Heart left ventricle (tissue), 13 donors: Measurements from ENCODE around the gene WWC1.

Experiments
- CTCF ChIP-seq, 12 donors: fragments of 200-600 bp; sonication (generic) in 4 of 12; IDR thresholded peaks; one replicate each; pipeline versions ENCODE4 v1.5.0 to v1.8.0; 2018 to 2022; ENCODE audit warnings: antibody characterized with exemption in 12 of 12, mild to moderate bottlenecking in 5 of 12
- POLR2A ChIP-seq, 2 donors: fragments of 450-650 bp; IDR thresholded peaks; one replicate each; pipeline ENCODE4 v1.6.1; 2017; ENCODE audit warnings: antibody characterized with exemption in 2 of 2, mild to moderate bottlenecking in 2 of 2, moderate library complexity in 2 of 2
- donor health status: ischemic (EF 13 %, LVEDD 7.1; RV severe dilation, severe dysfunction).
- donor health status: DM: no; HTN: yes; CAD: no.
- donor health status: DM: no; HTN: no; CAD: no.
- donor health status: ischemic (EF 25% LVEDD 6.9; RV normal size, moderate dysfunction).
- donor health status: ischemic (EF 25% LVEDD 5.7; RV mildly dilated, moderate dysfunction).
- donor health status: ischemic (EF 35%, LVEDD 5.7; RV mildly dilated, moderate dysfunction).
- donor health status: nonischemic (EF 11% LVEDD 7.7; RV severe dilation, severe dysfunction).
- donor health status: DM: yes; HTN: yes; CAD: no.
- donor health status: PGD.
- donor health status: ischemic (EF 29% LVEDD 5.4; RV normal size, mild dysfunction).
- donor health status: nonischemic (EF 23%, LVEDD 6.1; RV moderate dilation, normal function).

DNA sequence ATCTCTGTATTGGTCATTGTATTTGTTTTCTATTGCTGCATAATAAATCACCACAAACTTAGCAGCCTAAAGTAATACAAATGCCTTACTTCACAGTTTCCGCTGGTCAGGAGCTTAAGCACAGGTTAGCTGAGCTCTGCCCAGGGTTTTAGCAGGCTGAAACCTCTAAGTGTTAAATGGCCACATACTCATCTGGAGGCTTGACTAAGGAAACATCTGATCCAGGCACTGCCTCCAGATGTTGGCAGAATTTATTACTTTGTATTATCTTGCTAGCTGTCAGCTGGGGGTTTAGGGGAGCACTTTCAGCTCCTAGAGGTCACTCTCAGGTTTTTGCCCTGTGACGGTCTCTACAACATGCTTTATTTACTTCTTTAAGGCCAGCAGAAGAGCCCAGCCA is 171.6 kb downstream of the WWC1 start:
- TF ChIP-seq CTCF (IDR thresholded peaks at IDR 0.05), result no peak
- no peak for TF ChIP-seq POLR2A (IDR thresholded peaks at IDR 0.05)
